HG02759 (cell line): ENCODE data around the gene ATXN7.

ENCODE experiments used
- ATAC-seq: cut with Tn5 transposase; IDR thresholded peaks from one replicate; pipeline ENCODE4 v1.9.1; 2021; ENCODE audit warnings: mild to moderate bottlenecking, moderate library complexity; ENCODE audit not compliant: unreplicated experiment

Gene ATXN7

DNA sequence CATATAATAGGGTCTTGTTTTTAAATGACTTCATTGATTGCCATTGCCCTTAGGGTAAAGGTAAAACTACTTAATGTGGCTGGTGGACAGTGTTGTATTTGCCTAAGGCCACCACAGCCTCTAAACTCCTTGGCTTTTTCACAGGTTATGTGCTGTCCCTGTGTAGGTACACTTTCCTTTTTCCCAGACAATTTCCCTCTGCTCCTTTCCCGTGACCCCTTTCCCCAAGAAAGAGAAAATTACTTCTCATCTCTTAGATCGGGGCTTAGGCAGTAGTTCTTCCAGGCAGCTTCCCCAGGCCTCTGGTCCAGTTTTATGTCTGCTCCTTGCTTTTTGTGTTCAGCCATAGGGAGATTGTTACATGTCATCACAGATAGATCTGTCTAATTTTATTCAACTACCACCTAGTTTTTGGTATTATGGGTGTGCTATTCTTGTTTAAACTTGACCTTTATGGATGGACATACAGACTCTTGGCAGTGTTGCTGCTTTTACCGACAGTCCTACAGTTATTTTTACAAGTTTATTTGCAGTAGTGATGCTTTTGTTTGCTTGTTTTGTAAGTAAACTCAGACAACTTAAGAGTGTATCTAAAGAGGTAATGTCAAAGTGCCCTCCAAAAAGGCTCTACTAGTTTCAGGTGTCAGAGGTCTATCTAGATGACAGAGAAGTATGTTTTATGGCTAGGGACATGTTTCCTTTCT is 69.0 kb downstream of the ATXN7 start:
- ATAC-seq = no peak

DNA sequence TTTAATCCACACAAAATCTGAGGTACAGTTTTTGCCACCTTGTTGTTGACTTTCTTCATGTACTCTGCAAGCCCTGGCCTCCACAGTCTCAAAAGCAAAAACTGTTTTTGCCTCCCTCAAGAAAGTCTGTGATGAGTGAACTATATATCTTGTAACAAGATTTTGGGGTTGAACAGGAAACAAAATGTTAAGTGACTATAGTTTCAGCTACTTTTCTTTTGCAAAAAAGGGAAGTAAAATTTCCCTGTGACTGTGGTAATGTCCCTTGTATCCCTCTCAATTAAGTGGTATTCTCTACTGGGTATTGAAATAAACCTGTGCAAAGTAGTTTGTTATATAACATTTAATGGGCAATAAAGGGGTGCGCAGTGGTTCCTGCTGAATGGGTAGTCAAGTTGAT is 69.8 kb downstream of the ATXN7 start:
- ATAC-seq = peak; percentile 60

DNA sequence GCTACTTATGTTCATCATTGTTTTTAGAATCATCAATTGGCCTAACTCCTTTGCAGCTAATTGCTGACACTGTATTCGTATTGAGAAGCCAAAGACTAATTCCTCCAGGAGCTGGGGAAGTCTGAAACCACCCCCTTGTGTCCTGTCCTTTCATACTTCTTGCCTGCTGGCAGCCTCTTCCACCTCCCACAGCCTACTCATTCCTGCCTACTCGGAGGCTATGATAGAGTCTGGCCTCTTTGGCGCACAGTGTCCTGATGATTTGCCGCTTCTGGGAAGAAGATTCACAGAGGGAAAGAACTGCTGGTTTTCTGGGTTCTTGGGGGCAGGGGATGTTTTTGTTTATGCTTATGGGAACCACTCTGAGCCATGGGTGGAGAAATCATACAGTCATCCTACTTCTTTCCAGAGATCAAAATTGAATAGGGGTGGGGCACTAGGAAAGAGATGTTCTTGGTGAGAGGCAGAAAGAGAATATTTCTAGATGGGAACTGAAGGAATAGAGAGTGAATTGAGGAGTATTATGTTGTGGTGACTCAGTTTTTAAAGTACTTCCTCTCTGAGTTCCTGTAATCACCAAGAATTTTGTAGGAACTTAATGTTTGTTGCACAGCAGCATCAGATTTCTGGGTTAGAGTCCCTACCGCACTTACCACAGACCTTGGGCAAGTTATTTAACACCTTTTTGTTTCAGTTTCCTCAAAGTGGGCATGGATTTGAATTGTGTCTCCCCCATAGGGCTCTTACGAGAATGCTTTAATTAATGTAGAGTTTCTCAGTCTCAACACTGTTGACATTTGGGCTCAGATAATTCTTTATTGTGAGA is 70.6 kb downstream of the ATXN7 start:
- no peak for ATAC-seq

DNA sequence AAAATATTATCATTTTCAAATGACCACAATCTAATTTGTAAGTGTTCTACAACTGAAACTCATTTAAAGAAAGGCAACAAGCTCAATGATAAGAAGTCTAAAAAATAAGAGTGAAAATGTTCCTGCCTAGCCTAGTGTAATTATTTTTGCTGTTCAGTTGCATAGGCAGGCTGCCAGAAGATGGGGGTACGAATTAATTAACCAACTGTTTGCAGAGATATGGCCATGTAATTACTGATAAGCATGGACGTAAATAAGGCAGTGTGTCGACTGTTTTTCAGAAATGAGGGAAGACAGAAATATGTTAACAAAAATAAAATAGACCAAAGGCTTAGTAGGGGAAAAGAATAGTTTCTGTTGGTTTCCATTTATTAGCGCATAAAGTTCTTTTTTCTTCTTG is 73.3 kb downstream of the ATXN7 start:
- ATAC-seq = no peak

DNA sequence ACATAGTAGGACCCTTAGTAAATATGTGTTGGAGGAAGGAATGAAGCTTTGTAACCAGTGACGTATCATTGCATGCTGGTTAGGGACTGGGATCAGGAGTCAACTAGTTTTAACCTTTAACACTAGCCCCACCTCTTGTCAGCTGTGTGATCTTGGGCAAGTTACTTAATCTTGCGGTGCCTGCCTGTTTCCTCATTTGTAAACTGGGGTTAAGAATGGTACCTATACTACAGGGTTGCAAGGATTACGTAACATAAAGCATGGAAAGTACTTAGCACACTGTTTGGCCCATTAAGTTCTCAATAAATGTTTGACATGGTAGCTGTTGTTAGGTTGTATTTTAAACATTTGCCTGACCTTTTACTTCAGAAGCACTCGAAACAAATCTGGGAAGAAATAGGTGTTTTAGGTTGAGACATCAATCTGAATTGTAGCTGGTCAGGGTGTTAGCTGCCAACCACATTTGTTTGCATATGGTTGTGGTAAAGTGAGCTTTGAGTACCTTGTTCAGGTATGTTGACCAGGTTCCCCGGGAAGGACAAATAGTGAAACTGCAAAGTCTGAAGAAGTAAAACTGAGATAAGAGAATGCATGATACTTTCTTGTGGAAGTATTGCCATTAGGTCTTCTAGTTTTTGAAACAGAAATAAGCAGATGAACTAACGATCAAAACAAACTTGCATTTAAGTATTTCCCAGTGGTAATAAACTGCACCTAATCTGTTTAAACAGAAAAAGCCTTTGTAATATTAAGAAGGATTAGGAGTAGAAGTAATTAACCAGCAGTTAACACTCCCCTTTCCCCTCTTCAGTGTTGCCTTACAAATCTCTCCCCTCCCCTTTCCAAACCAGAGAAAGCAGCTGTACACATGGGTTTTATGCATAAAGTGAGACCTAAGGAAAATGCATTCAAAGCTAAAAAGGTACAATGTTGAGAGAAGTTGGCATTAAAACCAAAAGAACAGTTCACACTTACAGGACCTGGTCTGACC is 74.3 kb downstream of the ATXN7 start:
- ATAC-seq = peak; percentile 63

DNA sequence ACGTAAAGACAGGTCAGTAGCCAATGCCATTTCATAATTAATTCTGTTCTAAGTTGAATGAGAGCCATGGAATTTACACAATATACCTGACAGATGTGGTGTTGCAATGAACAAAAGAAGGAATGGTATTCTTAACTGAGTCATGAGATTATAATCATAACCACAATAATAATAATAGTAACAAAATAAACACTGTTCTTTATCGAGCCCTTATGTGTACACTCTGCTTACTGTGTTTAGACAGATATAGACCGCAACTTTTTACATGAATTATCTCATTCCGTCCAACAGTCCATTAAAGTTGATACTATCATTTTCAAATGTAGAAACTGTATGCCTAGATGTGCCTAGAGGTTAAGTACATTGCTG is 76.7 kb downstream of the ATXN7 start:
- ATAC-seq = no peak

DNA sequence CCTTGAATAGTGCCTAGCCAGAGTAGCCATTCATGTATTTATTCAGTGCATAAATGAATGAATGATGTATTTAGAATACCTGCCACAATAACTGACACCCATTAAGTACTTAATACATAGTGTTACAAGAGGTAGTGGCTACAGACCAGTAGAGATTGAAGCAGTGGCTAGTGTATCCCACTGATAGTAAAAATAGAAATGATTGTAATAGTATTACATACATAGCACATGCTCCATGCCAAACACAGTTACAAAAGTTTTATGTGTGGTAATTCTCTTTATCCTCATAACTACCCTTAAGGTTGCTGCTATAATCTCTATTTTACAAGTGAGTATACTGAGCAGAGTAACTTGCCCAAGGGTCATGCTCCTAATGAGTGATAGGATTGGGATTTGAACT is 78.9 kb downstream of the ATXN7 start:
- ATAC-seq = no peak

DNA sequence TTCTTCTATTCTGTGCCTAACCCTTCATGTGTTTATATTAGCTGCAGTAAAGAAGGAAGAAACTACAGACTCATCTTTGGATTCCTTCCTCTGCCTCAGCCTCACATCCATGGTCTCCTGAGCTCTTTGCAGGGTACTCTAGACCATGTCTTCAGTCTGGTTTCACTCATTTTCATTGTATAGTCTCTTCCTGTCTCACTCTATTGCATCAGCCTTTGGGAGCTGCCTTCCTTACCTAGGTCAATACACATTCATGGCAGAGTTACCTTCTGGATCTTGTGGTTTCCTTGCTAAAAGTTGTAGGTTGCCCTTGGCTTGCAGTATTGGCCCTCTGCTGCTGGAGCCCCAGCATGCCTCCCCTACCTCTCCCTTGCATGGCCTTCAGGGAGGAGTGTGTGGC is 80.0 kb downstream of the ATXN7 start:
- ATAC-seq = no peak

DNA sequence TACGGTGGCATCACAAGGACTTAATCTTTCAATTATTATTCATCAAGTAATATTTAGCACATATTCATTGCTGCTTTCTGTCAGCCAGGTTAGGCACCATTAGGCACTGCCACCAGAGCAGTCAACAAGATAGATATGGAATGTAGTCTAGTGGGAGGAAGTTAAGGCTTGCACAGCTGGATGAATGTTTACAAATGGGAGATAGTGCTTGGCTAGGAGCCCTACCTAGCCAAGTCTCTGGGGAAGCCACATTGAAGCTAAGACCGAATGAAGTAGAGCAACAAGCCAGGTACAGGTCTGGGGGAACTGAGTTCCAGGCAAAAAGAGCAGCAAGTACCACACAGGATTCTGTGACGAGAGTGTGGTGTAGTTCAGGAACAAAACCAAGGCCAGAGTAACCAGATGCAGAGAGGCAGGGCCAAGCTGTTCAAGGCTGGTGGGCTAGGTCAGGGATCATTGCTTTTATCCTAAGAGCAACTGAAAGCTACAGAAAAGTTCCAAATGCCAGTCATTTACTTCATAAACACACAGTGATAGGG is 82.0 kb downstream of the ATXN7 start:
- no peak for ATAC-seq

DNA sequence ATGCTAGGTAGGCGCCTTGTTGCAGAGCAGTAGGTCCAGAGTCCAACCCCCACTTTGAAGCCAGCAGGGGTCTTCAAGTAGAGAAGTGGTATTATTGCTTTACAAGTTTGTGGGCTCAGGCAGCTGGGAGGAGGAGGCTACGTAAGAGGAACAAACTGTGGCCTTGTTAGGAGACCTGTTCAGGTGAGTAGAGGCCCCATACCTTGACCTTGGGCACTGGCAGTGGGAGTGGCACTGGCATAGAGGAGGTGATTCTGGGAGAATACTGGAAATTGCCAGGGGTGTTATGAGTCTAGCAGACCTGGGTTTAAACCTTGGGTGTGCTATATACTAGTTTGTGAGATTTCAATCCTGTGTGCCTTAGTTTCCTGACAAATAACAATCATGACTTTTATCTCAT is 83.1 kb downstream of the ATXN7 start:
- no peak for ATAC-seq

DNA sequence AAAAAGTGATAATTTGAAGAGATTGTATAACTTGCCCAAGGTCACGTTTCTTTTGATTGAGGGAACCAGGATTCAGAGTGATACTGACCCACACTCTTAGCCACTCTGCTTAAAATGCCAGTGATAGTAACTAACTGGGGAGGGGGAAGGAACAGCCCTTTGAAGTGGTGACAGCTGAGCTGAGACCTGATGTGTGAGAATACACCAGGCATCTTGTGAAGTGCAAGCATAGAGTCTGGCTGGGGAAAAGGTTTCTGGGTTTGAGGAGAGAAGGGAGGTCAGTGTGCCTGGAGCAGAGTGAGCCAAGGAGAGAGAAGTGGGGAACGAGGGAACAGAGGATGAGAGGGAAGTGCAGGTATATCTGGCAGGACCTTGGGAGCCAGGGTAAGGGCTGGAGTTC is 83.9 kb downstream of the ATXN7 start:
- ATAC-seq = no peak

DNA sequence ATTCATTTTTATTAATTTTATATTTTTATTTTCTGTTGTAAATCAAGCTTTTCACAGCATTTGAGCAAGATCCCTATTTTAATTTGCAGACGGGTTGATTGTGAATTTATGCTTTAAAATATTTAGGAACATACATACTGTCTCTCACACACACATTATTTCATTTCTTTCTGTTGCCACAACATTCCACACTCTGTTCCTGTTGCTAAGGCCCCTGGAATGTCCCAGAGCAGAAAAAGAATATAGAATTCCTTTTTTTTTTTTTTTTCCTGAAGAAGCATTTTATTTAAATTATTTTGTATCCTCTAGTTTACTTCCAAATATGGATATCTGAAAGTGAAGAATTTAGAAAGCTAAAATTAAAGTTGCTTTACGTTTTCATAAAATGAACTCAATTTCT is 85.3 kb downstream of the ATXN7 start:
- ATAC-seq = no peak

DNA sequence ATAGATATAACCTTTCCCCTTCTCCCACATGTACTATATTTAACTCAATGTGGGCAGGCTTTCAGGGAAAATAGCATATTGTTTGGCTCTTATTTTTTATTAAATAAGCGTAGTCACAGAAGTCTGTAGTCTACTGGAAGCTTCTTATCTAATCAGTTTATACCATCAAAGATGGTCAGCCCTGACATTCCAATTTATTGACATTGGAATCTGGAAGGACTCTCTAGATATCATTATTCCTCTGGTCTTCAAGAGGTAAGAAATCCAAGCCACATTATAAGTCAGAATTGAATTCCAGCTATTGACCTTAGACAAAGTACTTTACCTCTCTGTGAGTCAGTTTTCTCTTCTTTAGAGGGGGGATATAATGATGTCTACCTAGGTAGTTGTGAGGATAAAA is 87.0 kb downstream of the ATXN7 start:
- ATAC-seq = no peak

DNA sequence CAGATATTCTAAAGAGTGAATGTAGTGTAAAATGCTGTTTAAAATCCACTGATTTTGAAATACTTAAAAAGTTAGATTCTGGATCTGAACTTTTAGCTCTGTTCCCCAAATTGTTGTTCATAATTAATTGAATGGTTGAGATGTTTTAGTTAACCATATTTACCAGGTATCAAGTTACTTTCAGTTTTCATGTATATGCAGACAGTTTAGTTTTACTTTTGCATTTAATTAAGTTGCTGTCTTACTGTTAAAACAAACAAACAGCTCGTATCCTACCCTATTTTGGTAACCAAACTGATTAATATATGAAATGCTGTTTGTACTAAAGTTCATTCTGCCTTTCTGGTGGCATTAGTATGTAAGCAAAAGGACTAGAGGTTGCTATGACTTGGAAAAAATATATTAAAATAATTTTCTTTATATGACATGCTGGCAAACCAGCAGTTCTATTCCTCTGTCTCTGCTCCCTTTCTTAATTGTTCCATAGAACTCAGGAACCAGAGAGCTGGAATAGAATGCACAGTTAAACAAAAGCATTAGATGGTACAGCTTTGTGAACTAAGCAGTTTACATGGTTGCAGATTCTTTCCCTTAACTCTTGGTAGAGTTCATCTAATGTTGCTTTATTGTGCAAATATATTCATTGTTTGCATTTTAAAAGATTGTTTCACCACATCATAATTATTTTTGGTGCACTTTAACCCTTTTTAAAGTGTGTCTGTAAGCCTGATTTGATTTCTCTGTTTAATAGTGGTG is 88.0 kb downstream of the ATXN7 start:
- no peak for ATAC-seq

DNA sequence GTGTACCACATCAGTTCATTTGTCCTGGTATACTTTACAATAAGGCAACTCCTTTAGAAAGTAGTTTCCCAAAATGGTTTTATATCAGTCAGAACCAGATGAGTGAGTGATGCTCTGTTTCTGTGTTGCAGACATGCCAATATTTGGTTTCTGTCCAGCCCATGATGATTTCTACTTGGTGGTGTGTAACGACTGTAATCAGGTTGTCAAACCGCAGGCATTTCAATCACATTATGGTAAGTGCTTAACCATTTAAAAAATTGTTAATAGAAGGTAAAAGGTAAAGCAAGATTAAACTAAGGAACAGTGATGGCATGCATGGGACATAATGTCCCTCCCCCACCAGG is 88.6 kb downstream of the ATXN7 start:
- ATAC-seq = no peak

DNA sequence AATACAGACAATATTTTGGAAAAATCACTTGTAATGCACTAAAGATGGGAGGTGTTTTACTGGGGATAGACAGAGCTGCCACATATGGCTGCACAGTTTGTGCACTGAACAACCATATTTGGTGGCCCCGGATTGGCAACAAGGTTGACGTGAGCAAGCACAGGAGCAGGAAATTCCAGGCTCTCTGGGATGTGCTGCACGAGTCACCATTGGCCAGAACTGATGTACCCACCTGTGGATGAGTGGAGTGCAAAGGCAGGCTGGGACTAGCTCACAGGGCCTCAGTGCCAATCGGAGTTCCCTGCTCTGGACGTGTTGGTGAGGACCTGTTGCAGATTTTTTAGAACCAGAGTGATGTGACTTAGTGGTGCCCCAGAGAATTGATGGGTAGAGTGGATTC is 90.5 kb downstream of the ATXN7 start:
- no peak for ATAC-seq

DNA sequence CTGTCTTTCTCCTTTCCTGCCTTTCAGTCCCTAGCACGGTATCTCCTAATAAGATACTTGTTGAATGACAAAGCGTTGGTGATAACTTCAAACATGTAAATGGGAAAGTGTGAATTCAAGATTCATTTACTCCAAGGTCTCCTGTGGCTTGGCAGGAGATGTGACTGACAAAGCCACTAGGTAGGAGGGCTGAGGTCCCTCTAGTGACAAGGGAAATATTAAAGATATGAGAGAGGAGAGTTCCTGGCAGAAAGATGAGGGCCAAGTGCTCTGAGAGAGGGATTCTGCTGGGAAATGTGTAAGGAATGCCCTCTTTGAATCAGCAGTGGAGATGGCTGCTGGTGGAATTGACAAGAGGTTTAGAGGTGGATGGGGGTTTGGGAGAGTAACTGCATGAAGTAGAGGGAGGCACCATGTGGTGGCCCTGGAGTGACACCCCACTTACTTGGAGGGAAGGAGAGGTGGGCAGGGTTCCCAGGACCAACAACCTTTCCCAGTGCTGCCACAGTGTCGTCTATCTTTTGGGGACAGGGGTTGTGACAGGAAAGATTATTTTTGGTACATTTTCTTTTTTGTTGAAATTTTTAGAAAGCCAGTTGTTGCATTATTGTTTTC is 91.5 kb downstream of the ATXN7 start:
- ATAC-seq = no peak

DNA sequence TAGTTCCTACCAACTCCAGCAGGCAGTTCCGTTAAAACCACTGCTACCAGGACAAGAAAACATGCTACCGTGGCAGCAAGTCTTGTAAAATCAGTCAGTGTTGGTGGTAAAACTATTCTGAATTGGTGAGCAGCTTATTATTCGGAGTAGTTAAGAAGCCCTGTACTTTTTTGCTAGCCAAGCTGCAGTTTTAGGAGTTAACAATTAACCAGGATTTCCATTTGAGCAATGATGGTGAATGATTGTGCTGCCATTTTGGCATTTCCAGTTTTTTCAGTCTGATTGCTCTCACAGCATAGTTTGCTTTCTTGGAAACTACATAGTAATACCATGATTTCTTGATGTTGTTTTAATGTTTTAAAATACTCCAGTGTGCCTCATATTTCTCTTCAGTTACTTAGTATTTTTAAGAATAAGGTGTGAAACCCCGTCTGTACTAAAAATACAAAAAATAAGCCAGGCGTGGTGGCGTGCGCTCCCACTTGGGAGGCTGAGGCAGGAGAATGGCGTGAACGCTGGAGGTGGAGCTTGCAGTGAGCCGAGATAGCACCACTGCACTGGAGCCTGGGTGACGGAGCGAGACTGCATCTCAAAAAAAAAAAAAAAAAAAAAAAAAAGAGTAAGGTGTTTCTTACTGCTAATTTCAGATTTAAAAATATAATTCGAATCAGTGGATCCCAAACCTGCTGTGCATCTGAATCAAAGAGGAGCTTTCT is 92.3 kb downstream of the ATXN7 start:
- no peak for ATAC-seq

DNA sequence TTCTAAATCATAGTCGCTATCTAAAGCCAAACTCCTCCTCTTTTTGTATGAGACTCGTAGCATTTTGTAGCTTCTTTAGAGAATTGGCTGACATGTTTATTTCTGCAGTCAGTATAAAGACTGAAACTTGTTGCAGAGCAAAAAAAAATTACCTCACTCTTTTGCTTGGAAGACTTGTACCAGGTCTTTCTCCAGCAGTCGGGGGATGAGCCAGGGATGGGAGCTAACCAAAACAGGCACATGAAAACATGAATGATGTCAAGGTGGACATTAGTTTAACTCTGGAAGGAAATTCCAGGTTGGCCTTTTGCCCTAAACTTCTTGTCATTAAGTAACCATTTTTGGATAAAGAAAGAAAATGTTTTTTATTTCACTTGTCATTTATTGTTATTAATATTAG is 95.5 kb downstream of the ATXN7 start:
- ATAC-seq = no peak
